GM21360 (cell line): Measurements from ENCODE around the gene LZTS2.
A peak's percentile ranks its signal among the peaks of the same experiment; 100 is the strongest.

ENCODE experiments used
- ATAC-seq: cut with Tn5 transposase; IDR thresholded peaks from one replicate; pipeline ENCODE4 v1.9.1; 2021; ENCODE audit warnings: mild to moderate bottlenecking, moderate library complexity; ENCODE audit not compliant: unreplicated experiment

LZTS2 gene

GRCh38 chr10:100998183-100998990 lies 1.2 kb upstream of the LZTS2 start:
- ATAC-seq = peak; percentile 19

GRCh38 chr10:100998991-100999741 lies 442 bp upstream of the LZTS2 start:
- no peak for ATAC-seq

GRCh38 chr10:101000127-101000914 lies 713 bp downstream of the LZTS2 start:
- ATAC-seq = no peak

GRCh38 chr10:101000915-101001658 lies 1.5 kb downstream of the LZTS2 start:
- no peak for ATAC-seq

DNA sequence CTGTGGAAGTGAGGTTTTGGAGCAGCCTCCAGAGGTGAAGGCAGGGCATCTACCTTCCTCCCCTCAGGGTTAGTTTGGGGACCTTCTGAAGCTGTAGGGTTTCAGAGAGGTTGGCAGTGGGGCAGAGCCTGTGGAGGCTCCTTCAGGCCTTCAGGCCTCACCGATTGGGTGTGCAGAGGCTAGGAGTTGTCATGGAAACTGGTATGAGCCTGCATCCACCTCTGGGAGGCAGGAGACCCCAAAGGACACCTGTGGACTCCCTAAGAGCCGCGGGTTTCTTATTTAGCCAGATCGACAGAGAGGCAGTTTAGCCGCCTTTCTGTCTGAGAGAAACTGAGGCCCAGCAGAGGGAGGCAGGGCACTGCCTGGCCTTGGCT lies 2.0 kb downstream of the LZTS2 start:
- ATAC-seq = no peak

GRCh38 chr10:101002456-101002855 lies 2.8 kb downstream of the LZTS2 start:
- ATAC-seq = no peak

- ATAC-seq = no peak
Measured at GRCh38 chr10:101003639-101004206, 4.1 kb downstream of the LZTS2 start.

GRCh38 chr10:101005361-101005760 lies 5.8 kb downstream of the LZTS2 start:
- ATAC-seq = no peak

GRCh38 chr10:101005869-101006567 lies 6.4 kb downstream of the LZTS2 start:
- ATAC-seq = no peak

- ATAC-seq = no peak
Measured at GRCh38 chr10:101006593-101007098, 7.0 kb downstream of the LZTS2 start.

- no peak for ATAC-seq
Measured at GRCh38 chr10:101007099-101007711, 7.6 kb downstream of the LZTS2 start.

DNA sequence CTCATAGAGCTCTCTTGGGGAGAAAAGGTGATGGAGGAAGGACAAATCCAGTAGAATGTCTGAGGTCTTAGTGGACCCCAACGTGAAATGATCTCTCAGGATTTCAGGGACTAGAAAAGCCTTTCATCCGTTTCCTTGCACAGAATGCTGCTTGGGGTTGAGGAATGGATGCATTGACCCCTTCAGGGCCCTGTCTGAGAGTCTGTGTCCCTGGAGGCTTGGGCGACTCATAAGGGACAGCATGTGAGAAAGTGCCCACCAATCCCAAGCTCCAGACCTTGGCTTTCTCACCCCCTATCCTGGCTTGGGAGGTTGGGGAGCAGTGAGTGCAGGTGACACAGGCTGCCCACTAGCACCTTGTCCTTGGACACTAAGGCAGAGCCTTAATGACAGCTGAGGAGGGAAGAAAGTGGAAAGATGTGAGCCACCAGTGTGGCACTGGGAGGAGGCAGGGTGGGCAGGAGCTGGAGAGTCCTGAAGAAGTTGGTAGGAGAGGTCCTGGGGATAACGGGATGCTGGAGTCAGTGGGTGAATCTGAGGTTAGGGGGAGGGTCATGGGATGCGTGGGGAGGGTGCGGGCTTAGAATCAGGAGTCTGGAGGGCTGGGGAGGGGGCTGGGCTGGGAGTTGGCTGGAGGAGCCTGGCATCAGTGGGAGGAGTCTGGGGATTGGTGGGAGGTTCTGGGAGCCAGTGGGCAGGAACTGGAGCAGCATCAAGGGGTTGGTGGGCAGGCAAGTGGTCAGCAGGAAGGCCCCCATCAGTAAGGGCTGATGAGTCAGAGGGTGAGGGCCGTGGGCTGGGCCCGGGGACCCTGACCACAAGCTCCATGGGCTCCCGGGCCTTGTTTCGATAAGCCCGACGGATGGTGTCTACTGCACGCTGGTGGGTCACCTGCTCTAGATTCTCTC lies 8.6 kb downstream of the LZTS2 start:
- ATAC-seq = no peak

- ATAC-seq = no peak
Measured at GRCh38 chr10:101008823-101009423, 9.3 kb downstream of the LZTS2 start.

DNA sequence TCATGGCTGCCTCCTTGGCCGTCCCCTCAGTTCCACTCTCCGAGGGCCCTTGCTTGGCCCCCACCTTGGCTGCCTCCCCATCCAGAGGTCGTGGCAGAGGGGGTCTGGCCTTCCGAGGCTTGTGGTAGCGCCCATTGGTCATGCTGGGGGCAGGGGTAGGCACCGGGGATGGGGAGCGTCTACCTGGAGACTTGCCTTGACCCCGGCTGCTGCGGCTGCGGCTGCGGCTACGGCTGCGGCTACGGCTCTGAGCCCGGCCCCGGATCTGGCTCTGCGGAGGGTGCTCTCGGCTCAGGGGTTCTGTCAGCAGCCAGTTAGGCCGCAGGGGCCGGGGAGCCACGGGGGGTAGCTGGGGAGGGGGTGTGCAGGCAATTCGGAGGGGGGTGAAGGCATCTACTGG lies 10.7 kb downstream of the LZTS2 start:
- no peak for ATAC-seq

DNA sequence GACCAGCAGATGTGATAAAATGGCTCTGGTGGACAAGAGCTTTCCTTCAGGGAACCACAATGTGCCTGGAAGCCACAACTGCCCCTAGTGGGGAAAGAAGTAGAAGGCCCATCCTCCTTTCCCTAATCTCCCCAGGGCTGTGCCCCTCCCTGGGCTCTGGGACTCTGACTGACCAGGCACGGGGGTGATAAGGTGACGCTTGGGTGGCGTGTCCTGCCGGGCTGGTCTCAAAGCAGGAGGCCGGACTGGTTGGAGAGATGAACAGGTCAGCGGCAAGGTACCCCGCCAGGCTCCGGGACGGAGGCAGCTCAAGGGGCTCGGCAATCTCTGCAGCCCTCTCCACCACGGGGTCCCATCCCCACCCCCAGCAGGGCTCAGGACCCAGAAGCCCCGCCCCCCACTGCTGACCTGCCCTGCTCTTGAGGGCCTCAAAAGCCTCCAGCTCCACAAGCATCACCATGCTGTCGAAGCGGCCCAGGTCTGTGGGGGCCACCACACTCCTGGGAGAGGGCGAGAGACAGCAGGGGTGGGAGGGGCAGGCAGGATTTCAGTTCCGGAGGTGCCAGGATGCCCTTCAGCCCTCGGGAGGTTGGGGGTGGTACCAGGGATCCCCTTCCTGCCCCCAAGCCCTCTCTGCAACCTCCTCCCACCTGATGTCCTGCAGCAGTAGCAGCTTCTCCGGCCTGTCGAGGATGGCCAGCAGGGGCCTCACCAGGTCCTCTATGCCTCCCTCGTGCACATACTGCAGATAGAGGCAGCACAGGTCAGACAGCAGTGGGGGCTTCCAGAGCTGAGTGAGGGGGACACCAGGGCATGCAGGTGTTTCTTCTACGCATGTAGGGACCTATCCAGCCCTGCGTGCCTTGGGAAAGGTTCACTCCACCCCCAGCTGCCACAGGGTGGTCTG lies 12.2 kb downstream of the LZTS2 start:
- ATAC-seq = no peak

DNA sequence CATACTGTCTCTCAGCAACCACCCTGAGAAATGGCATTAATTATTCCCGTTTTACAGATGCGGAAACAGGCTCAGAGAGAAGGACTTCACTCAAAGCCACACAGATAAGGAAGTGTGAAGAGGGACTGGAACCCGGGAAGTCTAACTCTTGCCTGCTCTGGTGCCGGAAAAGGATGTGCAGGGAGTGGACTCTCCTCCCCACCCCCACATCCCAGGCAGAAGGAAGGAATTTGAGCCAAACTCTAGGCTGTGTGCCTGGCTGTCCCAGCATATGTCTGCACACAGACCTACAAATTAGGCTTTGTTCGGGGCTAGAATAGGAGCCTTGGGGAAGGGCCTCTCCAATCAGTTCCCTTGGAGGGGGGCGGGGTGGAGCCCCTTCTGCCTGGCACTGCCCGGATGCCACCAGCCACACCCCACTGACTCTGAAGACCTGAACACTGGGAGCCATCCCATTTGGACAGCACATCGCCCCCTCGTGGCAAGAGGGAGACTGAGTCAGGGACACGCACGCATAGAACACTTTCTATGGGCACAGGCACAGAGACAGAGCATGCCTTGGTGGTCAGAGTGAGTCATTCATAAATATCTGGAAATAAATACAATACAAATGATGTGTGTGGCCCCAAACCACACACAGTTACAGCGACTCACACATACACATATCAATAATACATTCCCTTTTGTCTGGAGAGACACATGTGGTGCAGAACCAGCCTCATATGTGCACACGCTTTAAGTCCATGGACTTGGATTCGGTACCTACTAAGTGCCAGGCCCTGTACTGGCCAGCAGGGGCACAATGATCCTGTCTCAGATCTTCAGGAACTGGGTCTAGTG lies 13.1 kb downstream of the LZTS2 start:
- ATAC-seq = peak; percentile 75
